Measurements from ENCODE around the gene KPNA3.

- no peak for TF ChIP-seq CTCF (IDR thresholded peaks at IDR 0.05)
- TF ChIP-seq POLR2A (IDR thresholded peaks at IDR 0.05), result no peak
These were observed 142.5 kb downstream of the KPNA3 start for GRCh38 chr13:49649963-49650312.
